Erythroblast (primary cell): ENCODE results near the gene PTPRN2.

Experiments
- GATA1 ChIP-seq: IDR thresholded peaks from 2 replicates; pipeline ENCODE4 v1.6.1; 2011; ENCODE audit warnings: low read depth, mild to moderate bottlenecking, control low read depth, low read length, moderate library complexity
- POLR2A ChIP-seq: IDR thresholded peaks from 2 replicates; pipeline ENCODE4 v1.6.1; 2011; ENCODE audit warnings: mild to moderate bottlenecking, low read length

DNA sequence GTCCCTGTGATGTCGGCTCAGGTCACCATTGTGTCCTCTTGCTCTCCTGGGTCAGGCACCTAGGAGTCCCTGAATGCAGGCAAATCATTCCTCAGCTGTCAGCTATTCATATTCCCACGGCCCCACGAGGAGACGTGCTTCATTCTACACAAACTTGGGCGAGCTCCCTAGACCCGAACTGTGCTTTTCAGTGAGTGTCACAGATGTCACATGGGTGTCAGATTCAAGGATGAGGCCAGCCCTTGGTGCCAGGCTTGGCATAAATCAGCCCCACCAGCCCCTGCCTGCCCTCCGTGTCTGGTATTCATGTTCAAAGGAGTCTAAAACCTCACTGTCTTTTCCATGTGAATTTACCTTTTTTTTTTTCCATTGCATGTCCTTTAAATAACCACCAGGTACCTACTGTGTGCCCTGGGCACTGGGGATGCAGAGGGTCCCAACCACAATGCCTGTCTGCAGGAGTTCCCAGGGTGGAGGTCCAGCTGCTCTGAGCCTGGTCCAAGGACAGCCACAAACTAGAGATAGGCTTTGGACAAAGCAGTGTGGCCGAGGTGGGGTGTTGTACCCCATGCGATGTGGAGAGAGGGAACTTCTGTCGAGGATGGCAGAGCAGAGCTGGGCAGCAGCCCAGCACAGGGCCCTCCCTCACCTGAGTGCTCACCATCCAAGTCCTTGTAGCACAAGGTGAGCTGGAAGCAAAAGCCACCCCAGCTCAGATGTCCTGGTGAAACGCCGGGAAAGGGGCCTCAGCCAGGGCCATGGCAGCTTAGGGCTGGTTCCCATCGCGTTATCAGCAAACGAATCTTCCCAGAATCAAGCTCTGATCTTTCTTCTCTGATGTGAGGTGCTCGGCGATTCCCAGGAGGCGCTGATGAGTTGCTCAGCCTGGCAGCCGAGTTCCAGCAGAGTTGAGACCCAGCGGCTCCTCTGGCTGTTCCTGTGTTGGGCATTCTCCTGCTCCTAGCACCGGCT is 611.9 kb downstream of the PTPRN2 start:
- TF ChIP-seq POLR2A = no peak
- no peak for TF ChIP-seq GATA1
